ENCODE results near the gene MAPK1.
"Not testable (repeated sequence)": the region's sequence is repeated elsewhere in the genome, so short reads cannot be mapped to it uniquely, and the experiment has no call there.

Gene MAPK1

GRCh38 chr22:21790849-21791610, 76.4 kb downstream of the MAPK1 start:
- not testable (repeated sequence) for DNase-seq (ENCODE audit: low spot score)

- DNase-seq (ENCODE audit: low spot score), result no peak
These were observed 77.1 kb downstream of the MAPK1 start for GRCh38 chr22:21790359-21790758.

- DNase-seq (ENCODE audit: low spot score), result not testable (repeated sequence)
These were observed 79.9 kb downstream of the MAPK1 start for GRCh38 chr22:21787565-21787964.

- DNase-seq (ENCODE audit: low spot score), result no peak
These were observed 87.2 kb downstream of the MAPK1 start for GRCh38 chr22:21780259-21780658.

- no peak for DNase-seq (ENCODE audit: low spot score)
These were observed 88.0 kb downstream of the MAPK1 start for GRCh38 chr22:21779444-21779843.

GRCh38 chr22:21778705-21779363, 88.6 kb downstream of the MAPK1 start:
- DNase-seq (ENCODE audit: low spot score), result peak; percentile 76

GRCh38 chr22:21771631-21771976, 95.8 kb downstream of the MAPK1 start:
- no peak for DNase-seq (ENCODE audit: low spot score)

- DNase-seq (ENCODE audit: low spot score), result no peak
These were observed 99.0 kb downstream of the MAPK1 start for GRCh38 chr22:21768435-21768834.

- no peak for DNase-seq (ENCODE audit: low spot score)
These were observed 100.6 kb downstream of the MAPK1 start for GRCh38 chr22:21766691-21767462.

GRCh38 chr22:21765909-21766529, 101.4 kb downstream of the MAPK1 start:
- no peak for DNase-seq (ENCODE audit: low spot score)

- DNase-seq (ENCODE audit: low spot score), result no peak
These were observed 103.2 kb downstream of the MAPK1 start for GRCh38 chr22:21764038-21764804.

- no peak for DNase-seq (ENCODE audit: low spot score)
These were observed 104.5 kb downstream of the MAPK1 start for GRCh38 chr22:21762712-21763581.

GRCh38 chr22:21761994-21762680, 105.3 kb downstream of the MAPK1 start:
- no peak for DNase-seq (ENCODE audit: low spot score)

GRCh38 chr22:21761086-21761485, 106.4 kb downstream of the MAPK1 start:
- no peak for DNase-seq (ENCODE audit: low spot score)

GRCh38 chr22:21760640-21761039, 106.8 kb downstream of the MAPK1 start:
- no peak for DNase-seq (ENCODE audit: low spot score)

GRCh38 chr22:21759646-21760376, 107.6 kb downstream of the MAPK1 start:
- no peak for DNase-seq (ENCODE audit: low spot score)

- DNase-seq (ENCODE audit: low spot score), result no peak
These were observed 108.4 kb downstream of the MAPK1 start for GRCh38 chr22:21759093-21759492.

GRCh38 chr22:21758091-21758864, 109.2 kb downstream of the MAPK1 start:
- DNase-seq (ENCODE audit: low spot score), result no peak

- peak; percentile 81 for DNase-seq (ENCODE audit: low spot score)
These were observed 111.6 kb downstream of the MAPK1 start for GRCh38 chr22:21755851-21756284.
